ENCODE measurements around the gene MGST3.
"Not testable (repeated sequence)": the region's sequence is repeated elsewhere in the genome, so short reads cannot be mapped to it uniquely, and the experiment has no call there.

Gene MGST3

DNA sequence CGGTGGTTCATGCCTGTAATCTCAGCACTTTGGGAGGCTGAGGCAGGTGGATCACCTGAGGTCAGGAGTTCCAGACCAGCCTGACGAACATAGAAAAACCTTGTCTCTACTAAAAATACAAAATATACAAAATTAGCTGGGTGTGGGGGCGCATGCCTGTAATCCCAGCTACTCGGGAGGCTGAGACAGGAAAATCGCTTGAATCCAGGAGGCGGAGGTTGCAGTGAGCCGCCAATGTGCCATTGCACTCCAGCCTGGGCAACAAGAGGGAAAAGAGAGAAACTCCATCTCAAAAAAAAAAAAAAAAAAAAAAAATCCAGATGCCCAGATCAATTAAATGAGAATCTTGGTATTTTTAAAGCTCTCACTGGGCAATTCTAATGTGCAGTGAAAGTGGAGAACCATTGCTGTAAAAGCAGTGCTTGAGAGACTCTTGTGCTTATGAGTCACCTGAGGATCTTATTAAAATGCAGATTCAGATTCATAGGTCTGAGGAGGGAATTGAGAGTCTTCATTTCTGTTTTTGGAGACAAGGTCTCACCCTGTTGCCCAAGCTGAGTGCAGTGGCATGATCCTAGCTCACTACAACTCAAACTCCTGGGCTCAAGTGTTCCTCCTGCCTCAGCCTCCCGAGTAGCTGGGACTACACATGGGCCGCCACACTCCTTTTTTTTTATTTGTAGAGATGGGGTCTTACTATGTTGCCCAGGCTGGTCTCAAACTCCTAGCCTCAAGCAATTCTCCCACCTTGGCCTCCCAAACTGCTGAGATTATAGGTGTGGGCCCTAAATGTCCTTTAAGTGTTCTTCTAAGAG lies 27.9 kb downstream of the MGST3 start:
- DNase-seq (ENCODE audit: low read depth in 2 of 2): not testable (repeated sequence)

DNA sequence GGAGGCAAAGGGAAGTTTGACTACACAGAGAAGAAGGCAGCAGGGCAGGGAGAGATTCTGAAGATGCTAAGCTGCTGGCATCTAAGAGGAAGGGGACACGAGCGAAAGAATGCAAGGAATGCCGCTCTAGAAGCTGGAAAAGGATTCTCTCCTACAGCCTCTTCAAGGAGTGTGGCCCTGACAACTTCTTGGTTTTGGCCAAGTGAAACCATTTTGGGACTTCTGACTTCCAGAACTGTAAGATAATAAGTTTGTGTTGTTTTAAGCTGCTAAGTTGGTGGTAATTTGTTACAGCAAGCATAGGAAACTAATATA lies 28.5 kb downstream of the MGST3 start:
- DNase-seq (ENCODE audit: low read depth in 2 of 2): no peak

- no peak for DNase-seq (ENCODE audit: low read depth in 2 of 2)
Observed at GRCh38 chr1:165661703-165662102, 30.7 kb downstream of the MGST3 start.

DNA sequence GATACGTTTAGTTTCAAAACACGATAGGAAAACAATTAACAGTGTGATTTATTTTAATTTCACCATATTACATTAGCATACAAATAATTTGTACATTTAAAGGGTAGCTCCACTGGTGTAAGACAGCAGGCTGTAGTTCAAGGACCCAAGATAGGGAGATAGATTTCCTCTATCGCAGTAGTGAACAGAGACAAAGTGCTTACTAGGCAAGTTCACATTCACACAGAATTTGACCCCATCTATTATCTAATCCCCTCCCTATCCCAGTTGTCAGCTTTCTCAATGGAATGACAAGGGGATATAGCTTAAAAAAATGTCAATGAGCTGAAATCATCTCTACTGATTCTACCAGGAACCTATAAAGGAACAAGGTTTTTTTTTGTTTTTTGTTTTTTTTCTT lies 31.2 kb downstream of the MGST3 start:
- no peak for DNase-seq (ENCODE audit: low read depth in 2 of 2)

DNA sequence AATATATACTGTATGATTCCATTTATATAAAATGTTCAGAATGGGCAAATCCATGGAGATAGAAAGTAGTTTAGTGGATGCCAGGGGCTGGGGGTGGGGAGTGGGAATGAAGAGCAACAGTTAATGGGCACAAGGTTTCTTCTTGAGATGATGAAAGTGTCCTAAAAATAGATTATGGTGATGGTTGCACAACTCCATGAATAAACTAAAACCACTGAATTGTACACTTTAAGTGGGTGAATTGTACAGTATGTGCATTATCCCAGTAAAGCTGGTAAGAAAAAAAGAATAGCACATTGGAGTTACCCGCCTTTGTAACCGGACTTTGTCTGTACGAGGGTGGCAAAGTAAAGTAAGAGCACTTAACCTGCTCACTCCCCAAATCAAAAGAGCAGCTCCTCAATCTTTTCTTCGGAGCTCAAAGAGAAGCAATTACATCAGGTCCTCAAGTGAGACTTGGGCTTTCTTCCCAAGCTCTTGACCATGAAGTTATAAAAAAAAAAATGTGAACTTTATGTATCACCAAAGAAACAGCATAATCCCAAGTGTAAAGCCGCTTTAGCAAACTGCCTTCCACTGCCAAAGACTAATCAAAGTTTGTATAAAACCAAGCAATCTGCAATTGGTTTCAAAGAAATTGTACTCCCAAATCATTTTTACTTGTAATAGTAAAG lies 35.3 kb downstream of the MGST3 start:
- no peak for DNase-seq (ENCODE audit: low read depth in 2 of 2)

- DNase-seq (ENCODE audit: low read depth in 2 of 2): no peak
Observed at GRCh38 chr1:165668184-165668583, 37.1 kb downstream of the MGST3 start.

DNA sequence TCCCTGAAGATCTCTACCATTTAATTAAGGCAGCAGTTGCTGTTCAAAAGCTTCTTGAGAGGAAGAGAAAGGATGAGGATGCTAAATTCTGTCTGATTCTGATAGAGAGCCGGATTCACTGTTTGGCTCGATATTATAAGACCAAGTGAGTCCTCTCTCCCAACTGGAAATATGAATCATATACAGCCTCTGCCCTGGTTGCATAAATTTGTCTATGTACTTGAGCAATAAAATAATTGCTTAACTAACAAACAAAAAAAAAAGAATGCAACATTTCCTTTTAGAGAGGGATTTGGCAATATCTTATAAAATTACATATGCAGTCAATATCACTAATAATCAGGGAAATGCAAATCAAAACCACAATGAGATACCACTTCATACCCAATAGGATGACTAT lies 40.5 kb downstream of the MGST3 start:
- no peak for DNase-seq (ENCODE audit: low read depth in 2 of 2)

DNA sequence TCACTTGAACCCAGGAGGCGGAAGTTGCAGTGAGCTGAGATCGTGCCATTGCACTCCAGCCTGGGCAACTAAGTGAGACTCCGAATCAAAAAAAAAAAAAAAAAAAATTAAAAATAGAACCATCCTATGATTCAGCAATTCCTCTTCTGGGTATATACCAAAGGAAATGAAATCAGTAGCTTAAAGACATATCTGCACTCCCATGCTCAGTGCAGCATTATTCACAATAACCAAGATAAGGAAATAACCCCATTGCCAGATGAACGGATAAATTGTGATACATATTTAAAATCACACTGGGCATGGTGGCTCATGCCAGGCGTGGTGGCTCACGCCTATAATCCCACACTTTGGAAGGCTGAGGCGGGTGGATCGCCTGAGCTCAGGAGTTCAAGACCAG lies 43.6 kb downstream of the MGST3 start:
- DNase-seq (ENCODE audit: low read depth in 2 of 2): no peak

DNA sequence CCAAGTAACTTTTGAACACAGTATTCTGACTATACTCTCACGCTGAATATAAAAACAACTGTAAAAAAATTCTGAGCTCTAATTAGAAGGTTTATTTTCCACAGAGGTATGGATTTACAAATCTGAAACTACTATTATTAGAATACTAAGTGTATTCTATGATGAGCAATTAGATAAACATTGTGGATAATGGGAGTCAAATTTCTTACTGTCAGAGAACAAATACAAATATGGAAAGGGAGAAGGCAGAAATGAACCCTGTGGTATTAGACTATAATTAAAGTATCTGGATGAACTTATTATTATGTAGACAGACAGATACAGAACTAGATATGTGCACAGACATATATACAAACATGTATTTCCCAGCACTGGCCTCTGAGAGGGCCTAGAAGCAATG lies 44.8 kb downstream of the MGST3 start:
- no peak for DNase-seq (ENCODE audit: low read depth in 2 of 2)

GRCh38 chr1:165678509-165678908 lies 47.5 kb downstream of the MGST3 start:
- DNase-seq (ENCODE audit: low read depth in 2 of 2): no peak

GRCh38 chr1:165679282-165680036 lies 48.4 kb downstream of the MGST3 start:
- DNase-seq (ENCODE audit: low read depth in 2 of 2): no peak

GRCh38 chr1:165680303-165680702 lies 49.3 kb downstream of the MGST3 start:
- no peak for DNase-seq (ENCODE audit: low read depth in 2 of 2)

DNA sequence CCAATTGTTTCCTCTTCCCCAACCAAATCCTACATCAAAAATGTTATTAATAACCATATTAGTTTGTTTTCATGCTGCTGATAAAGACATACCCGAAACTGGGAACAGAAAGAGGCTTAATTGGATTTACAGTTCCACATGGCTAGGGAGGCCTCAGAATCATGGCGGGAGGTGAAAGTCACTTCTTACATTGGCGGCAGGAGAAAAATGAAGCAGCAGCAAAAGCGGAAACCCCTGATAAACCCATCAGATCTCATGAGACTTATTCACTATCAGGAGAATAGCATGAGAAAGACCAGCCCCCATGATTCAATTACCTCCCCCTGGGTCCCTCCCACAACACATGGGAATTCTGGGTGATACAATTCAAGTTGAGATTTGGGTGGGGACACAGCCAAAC lies 49.7 kb downstream of the MGST3 start:
- not testable (repeated sequence) for DNase-seq (ENCODE audit: low read depth in 2 of 2)

GRCh38 chr1:165683848-165684485 lies 52.9 kb downstream of the MGST3 start:
- no peak for DNase-seq (ENCODE audit: low read depth in 2 of 2)

DNA sequence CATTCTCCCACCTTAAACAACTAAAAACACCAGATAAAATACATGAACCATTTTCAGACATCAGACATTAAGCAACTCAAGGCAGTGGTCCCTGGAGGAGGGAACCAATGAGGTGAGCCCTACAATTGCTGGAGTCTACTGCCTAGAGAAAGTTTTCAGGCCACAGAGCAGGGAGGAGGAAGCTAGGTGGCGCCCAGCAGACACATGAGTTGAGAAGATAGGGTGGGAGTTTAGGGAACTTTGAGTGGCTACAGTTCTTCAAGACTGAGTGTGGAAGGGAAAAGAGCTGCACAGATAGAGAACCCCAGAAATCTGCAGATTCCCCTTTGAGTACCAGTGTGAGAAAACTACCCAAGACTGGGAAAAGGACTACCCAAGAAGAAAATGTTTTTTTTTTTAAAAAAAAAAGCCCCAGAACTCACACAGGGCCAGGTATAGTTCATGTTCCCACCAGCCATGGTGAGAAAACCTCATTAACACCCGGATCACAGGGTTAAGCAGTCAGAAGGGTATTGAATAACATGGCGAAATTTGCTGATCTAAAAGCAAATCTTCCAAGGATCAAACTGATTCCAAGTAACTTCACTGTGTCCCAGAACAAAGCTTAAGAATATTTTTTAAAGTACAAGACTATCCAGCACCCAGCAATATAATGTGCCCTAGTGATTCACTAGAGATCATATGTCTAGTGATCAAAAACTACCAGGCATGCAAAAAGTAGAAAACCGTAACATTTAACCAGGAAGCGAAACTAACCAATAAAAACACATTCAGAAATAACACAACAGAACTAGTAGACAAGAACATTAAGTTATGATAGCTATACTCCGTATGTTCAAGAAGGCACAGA lies 55.3 kb downstream of the MGST3 start:
- DNase-seq (ENCODE audit: low read depth in 2 of 2): no peak

DNA sequence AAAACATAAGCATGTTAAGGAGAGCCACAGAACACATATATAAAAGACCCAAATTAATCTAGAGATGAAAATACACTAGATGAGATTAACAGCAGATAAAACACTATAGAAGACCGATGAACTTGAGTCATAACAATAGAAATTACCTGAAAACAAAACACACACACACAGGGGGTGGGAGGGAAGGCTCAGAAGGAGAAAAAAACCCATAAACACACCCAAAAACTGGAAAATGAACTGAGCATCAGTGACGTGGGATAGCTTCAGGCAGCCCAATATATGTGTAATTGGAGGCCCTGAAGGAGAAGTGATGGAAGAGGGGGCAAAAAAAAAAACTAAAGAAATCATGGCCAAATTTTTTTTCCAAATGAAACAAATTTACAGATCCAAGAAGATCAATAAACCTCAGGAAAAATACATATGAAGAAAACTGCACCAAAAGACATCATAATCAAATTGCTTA lies 56.0 kb downstream of the MGST3 start:
- no peak for DNase-seq (ENCODE audit: low read depth in 2 of 2)

- no peak for DNase-seq (ENCODE audit: low read depth in 2 of 2)
Observed at GRCh38 chr1:165688046-165688445, 57.0 kb downstream of the MGST3 start.

DNA sequence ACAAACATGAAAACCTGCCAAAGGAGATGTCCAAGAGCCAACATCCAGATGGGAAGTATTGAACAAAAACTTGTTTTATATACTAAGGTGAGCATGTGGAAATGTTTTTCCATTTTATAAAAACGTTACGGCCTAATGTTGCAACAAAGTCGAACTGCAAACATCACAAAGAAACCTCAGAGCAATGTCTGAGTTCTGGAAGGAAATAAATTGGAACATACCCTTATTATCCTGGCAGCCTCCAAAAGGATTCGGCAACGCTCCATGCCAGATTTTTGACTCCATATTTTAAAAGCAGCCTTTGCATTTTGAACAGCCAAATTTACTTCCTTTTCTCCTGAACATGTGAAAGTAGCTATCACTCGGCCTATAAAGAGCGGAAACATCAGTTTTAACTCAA lies 64.0 kb downstream of the MGST3 start:
- DNase-seq (ENCODE audit: low read depth in 2 of 2): no peak

DNA sequence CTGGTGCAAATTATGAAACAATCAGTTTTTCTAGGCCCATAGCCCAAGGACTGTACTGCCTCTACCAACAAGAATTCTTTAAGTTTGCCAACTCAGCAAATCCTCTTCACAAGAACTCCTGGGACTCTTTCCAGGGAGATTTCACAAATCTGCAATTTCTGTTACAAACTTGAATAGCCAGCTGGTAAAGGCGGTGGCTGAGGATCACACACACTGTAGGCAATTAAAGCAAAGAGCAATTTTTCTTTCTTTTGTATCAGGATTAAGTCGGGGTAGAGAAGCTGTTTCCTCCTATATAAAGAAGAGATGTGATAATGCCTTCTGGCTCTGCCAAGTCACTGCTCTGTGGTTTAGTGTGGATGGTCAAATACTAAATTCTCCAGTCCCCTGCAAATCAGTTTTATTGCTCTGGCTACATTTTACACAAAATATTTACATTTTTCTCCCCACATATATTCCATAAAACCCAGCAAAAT lies 65.6 kb downstream of the MGST3 start:
- DNase-seq (ENCODE audit: low read depth in 2 of 2): no peak

- no peak for DNase-seq (ENCODE audit: low read depth in 2 of 2)
Observed at GRCh38 chr1:165697491-165697880, 66.5 kb downstream of the MGST3 start.

All from stimulated activated CD8-positive, alpha-beta memory T cell treated with anti-CD3 and anti-CD28 coated beads, Interleukin-7, amount 100 ng/mL, for 4 hours (primary cell).